ENCODE results near the gene GALNTL6. TPM values are rescaled to one million over a fixed set of nuclear protein-coding genes. Genes with fewer than 3 reads are reported as not detected.

The GALNTL6 gene
- total and polyA plus RNA-seq, 9 of the 15 experiments (the other 6 are each of a cell fraction or from before 2014, with no cell fraction given): 0.18 to 0.50 (median 0.29) TPM

- TF ChIP-seq, protein P1, sequence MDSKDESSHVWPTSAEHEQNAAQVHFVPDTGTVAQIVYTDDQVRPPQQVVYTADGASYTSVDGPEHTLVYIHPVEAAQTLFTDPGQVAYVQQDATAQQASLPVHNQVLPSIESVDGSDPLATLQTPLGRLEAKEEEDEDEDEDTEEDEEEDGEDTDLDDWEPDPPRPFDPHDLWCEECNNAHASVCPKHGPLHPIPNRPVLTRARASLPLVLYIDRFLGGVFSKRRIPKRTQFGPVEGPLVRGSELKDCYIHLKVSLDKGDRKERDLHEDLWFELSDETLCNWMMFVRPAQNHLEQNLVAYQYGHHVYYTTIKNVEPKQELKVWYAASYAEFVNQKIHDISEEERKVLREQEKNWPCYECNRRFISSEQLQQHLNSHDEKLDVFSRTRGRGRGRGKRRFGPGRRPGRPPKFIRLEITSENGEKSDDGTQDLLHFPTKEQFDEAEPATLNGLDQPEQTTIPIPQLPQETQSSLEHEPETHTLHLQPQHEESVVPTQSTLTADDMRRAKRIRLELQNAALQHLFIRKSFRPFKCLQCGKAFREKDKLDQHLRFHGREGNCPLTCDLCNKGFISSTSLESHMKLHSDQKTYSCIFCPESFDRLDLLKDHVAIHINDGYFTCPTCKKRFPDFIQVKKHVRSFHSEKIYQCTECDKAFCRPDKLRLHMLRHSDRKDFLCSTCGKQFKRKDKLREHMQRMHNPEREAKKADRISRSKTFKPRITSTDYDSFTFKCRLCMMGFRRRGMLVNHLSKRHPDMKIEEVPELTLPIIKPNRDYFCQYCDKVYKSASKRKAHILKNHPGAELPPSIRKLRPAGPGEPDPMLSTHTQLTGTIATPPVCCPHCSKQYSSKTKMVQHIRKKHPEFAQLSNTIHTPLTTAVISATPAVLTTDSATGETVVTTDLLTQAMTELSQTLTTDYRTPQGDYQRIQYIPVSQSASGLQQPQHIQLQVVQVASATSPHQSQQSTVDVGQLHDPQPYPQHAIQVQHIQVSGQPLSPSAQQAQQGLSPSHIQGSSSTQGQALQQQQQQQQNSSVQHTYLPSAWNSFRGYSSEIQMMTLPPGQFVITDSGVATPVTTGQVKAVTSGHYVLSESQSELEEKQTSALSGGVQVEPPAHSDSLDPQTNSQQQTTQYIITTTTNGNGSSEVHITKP (IDR thresholded peaks at IDR 0.05; ENCODE audit: partially characterized antibody): no peak
- TF ChIP-seq ERF (CRISPR knock-in tag; IDR thresholded peaks at IDR 0.05) (no peak), PHB (CRISPR knock-in tag; IDR thresholded peaks at IDR 0.05) (no peak), ZNF561 (CRISPR knock-in tag; conservative IDR thresholded peaks at IDR 0.05) (no peak), RFX7 (CRISPR knock-in tag; IDR thresholded peaks at IDR 0.05) (no peak), NELFE (IDR thresholded peaks at IDR 0.05; ENCODE audit: insufficient read depth, insufficient read length) (no peak)
Measured at GRCh38 chr4:172596206-172596605, 783.0 kb downstream of the GALNTL6 start (continued).

DNA sequence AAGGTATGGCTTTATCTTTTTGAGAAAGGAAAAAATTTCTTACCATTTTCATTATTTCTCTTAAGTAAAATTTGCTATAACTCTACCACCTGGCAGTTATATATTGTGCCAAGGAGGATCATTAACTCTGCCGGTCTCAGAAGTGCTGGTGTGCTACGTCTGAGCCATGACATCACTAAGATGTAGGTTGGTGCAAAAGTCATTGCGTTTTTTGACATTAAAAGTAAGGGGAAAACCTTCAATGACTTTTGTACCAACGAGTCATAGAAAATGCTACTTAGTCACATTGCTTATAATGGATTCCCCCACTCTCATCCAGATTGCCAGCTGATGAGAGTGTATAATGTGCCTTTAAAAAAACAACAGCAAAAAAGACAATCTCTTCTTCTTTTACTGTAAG is 786.4 kb downstream of the GALNTL6 start:
- H3K79me2 ChIP-seq (ENCODE audit: control insufficient read depth, insufficient read depth, low read length): no peaks in the 10 kb centered on the region
- 2% methylated on average over 4 of the region's 4 CpGs for WGBS (ENCODE audit: insufficient coverage, low coverage, missing lambda C conversion rate)
- no peak overlapping the region for H3K4me3 ChIP-seq
- no TSS peak for BruUV-seq (replicated peaks)
- POLR2A ChIA-PET: no interaction called here
- no peak for ATAC-seq
- CTCF ChIA-PET (ENCODE audit: low intra/inter-chr PET ratio): no interaction called here
- TF ChIP-seq STAT5A (IDR thresholded peaks at IDR 0.05; ENCODE audit: borderline replicate concordance, low read length): no peak
- TF ChIP-seq MLLT1 (IDR thresholded peaks at IDR 0.05): no peak
- no peak for TF ChIP-seq NCOA2 (IDR thresholded peaks at IDR 0.05; ENCODE audit: partially characterized antibody in 2 of 2)
- TF ChIP-seq GATAD2A (IDR thresholded peaks at IDR 0.05): no peak
- no peak overlapping the region for H3K4me2 ChIP-seq (ENCODE audit: insufficient read depth, low read length)
- FAIRE-seq: no peak
- no peaks in the 10 kb centered on the region for H3K9me1 ChIP-seq (ENCODE audit: control insufficient read depth, insufficient read depth, low read length)
- in situ Hi-C loops (cut with MboI): no loop called here
- H3K36me3 ChIP-seq (ENCODE audit: control insufficient read depth, insufficient read depth, low read length): no peaks in the 10 kb centered on the region
- intact Hi-C loops (cut with micrococcal nuclease): no loop called here
- no peak overlapping the region for H3K27ac ChIP-seq (ENCODE audit: extremely low read depth, low read depth, low read length)
- H4K20me1 ChIP-seq (replicated peaks; ENCODE audit: control insufficient read depth, insufficient read depth, low read length): no peaks in the 10 kb centered on the region
- no peak overlapping the region for H3K9ac ChIP-seq (ENCODE audit: insufficient read depth in 1 of 2, low read depth in 2 of 2, low read length in 2 of 2)
- H3K9me3 ChIP-seq (replicated peaks; ENCODE audit: control insufficient read depth, insufficient read depth, low read depth, low read length): no peaks in the 10 kb centered on the region; the same call in 1 of the 2 replicates
- no peaks in the 10 kb centered on the region for H3K27me3 ChIP-seq (ENCODE audit: control insufficient read depth in 2 of 2, insufficient read depth in 2 of 2, low read length in 2 of 2)
- no peaks in the 10 kb centered on the region for H3K4me1 ChIP-seq (replicated peaks in 1 of 2; ENCODE audit: control insufficient read depth in 2 of 2, insufficient read depth in 2 of 2, low read length in 2 of 2)
- DNase-seq (ENCODE audit: extremely low read depth in 1 of 4, low spot score in 3 of 4): no peak
- H2AFZ ChIP-seq (ENCODE audit: low read depth, low read length): no peak overlapping the region

Measured in K562 (cell line).